GM19240 (cell line): ENCODE measurements around the gene BACE1-AS.
"Not testable (repeated sequence)": the region's sequence is repeated elsewhere in the genome, so short reads cannot be mapped to it uniquely, and the experiment has no call there.

Experiments used
- DNase-seq: peaks from one replicate; pipeline ENCODE4 v3.0.0; 2011; ENCODE audit warnings: low spot score; ENCODE audit not compliant: insufficient read length

The BACE1-AS gene

DNA sequence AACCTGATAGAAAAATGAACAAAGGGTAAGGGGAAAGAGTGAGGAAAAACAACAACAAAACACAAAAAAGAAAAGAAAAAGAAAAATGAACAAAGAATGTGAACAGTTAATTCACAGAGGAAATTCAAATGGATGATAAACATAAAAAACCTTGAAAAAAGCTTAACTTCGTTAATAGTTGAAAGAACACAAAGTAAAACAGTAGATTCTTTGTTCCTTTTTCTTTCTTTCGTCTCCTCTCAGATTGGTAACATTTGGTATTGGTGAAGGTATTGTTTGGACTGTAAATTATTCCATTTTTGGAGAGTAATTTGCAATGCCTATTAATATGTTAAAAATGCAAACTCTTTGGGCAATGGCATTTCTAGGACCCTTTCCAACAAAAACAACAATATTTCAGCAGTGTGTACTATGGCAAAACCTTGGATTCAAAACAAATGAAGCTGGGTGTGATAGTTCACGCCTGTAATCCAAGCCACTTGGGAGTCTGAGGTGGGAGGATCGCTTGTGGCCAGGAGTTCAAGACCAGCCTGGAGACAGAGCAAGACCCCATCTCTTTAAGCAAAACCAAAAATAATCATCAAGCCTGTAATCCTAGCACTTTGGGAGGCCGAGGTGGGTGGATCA is 28.2 kb downstream of the BACE1-AS start:
- DNase-seq = no peak

DNA sequence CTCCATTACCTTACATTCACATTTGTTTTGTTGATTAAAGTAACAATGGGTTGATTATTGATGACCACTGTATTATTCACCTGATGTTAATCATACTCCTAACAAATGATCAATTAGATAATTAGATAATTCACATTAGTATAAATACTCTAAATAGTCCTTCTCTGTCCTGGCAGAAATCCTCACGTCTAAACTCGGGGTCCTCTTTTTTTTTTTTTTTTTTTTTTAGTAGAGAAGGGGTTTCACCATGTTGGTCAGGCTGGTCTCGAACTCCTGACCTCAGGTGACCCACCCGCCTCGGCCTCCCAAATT is 36.1 kb downstream of the BACE1-AS start:
- not testable (repeated sequence) for DNase-seq

DNA sequence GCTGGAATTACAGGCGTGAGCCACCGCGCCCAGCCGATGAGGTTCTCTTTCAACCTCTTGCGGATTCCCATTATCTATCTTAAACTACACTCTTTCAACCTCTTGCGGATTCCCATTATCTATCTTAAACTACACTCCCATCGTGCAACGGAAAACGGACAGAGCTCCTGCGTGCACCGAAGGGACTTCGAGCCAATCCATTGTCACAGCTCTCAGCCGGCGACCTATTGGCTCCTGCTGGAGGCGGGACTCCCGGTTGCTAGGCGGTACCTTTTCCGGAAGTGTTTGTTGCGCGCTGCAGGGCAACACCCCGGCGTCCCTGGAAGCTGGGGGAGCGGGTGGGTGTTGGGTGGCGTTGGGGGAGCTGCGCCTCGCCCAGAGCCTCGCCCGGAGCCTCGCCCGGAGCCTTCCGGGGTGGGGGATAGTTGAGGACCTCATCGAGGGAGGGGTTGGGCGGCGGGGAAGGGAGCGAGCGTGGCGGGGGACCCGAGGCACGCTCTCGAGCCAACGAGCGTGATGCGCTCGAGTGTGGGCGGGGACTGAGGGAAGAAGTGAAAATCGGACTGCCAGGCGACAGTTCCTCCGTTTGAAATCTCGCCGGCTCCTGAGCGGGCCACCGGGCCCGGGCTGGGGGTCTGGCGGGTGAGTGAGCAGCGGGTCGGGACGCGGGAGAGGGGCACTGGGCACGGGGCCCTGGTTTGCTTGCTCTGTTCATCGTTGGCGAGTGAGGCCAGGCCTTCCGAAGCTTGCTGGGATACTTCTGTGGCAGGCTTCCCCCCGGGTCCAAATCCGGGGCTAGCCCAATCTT is 36.6 kb downstream of the BACE1-AS start, which contains the start of gene CEP164:
CEP164 (plus strand) TSS at position 288 of the 808 bp plus-strand sequence. CDS start 10,733 bp downstream, outside the sequence.
- DNase-seq = peak; percentile 99

DNA sequence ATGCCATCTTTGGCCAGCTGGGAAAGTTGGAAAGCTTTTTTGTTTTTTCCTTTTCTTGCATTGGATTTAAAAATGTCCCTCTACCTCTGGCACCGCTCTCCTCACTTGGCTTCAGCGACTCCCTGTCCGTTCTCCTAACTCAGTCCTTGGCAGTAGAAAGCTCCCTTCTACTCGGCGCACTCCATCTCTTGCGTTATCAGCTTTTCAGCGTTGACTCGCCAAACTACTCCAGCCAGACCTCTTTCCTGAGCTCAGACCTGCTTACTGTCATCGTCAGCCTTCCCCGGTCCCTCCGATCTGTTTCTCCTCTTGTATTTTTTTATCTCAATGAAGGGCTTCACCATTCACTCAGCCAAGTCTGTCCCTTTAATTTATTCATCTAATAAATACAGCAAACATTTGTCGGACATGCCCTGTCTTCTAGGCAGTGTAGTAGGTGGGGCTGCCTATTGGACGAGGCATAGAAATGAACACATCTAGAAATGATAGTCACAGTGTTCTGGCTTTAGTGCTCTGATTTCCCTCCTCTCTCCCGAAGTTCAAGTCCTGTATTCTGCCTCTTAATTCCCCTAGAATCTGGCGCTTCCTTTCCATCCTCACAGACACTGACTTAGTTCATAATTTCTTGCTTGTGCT is 37.3 kb downstream of the BACE1-AS start:
- no peak for DNase-seq

DNA sequence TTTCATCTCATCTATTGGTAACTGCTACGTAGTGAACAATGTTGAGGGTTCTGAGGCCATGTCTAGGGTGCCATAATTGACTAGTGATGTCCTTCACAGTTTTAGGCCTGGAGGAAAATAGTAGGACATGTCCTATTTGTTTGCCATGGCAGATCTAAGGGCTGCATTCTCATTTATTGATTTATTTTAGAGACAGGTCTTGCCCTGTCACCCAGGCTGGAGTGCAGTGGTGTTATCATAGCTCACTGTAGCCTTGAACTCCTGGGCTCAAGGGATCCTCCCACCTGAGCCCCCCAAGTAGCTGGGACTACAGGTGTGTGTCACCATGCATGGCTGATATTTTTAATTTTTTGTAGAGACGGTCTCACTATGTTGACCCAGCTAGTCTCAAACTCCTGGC is 41.7 kb downstream of the BACE1-AS start:
- no peak for DNase-seq

DNA sequence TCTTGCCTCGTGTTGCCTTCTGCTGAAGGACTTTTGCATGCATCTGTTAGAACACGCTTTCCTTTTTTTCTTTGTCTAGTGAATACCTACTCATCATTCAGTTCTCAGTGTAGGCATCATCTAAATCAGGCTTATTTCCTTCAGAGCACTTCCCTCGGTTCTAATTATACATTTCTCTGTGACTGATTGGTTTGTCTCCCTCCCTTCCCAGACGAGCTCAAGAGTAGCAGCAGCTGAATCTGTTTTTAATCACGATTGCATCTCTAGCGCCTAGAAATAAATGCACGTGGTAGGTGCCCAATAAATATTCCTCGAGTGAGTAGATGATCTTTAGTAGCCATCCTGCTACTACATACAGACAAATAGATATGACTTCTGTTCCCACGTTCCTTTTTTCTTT is 42.8 kb downstream of the BACE1-AS start:
- DNase-seq = no peak

DNA sequence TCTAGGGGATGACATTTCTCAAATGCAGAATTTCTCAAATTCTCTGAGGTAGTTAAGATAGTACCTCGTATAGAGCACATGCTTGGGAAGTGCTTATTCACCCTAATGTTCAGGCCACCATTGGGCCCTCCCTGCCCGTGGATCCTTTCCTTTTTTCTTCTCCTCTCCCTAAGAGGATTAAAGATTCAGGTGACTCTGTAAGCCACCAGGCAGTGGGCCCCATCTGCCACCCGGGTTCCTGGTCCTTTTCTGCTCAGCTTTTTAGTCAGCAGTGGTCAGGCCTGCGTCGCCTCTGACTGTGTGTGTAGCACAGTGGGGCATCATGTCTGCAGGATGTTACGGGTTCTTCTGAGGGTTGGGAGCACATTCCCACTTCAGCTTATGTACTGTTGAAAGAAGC is 43.8 kb downstream of the BACE1-AS start:
- DNase-seq = no peak

DNA sequence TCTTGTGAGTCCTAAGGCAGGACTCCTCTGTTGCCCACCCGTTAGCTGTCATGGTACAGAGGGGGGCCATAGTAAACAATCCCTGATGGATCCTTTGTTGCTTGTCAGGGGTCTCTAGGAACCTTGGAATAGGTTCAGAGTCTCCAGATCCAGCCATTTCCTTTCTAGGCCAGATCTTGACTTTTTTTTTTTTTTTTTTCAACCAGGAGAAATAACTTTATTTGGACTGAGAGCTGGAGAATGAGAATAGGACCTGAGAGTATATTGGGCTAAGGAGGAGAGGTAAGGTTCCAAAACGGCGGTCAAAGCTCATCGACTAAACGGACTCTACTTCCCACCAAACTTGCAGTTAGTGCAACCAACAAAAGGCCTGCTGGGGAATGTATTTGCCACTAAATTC is 44.3 kb downstream of the BACE1-AS start:
- no peak for DNase-seq

DNA sequence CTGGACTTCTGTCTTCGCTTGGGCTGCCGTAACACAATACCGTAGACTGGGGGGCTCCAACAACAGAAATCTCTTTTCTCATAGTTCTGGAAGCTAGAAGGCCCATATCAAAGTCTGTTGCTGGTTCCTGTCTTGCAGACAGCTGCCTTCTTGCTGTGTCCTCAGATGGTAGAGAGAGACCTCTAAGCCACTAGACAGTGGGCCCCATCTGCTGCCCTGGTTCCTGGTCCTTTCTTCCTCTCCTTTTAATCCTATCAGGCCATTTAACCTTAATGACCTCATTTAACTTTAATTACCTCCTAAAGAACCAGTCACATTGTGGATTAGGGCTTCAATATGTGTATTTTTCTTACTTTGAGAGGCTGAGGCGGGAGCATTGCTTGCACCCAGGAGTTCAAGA is 45.9 kb downstream of the BACE1-AS start:
- DNase-seq = no peak
